Breast epithelium (tissue), 3 donors: Measurements from ENCODE around the gene GNB1L.

Source experiments
- CTCF ChIP-seq, 3 donors: fragments of 450-650 bp; IDR thresholded peaks; one replicate each; pipeline ENCODE4 v1.5.1; 2016 to 2017; ENCODE audit warnings: antibody characterized with exemption in 3 of 3, mild to moderate bottlenecking in 3 of 3, moderate library complexity in 3 of 3
- POLR2A ChIP-seq: fragments of 450-650 bp; IDR thresholded peaks from one replicate; pipeline ENCODE4 v1.6.1; 2016; ENCODE audit warnings: antibody characterized with exemption, mild to moderate bottlenecking, moderate library complexity

GRCh38 chr22:19882446-19883381 lies 28.0 kb upstream of the GNB1L start:
- TF ChIP-seq CTCF (IDR thresholded peaks at IDR 0.05) = no peak
- TF ChIP-seq POLR2A = no peak
